ENCODE results near the gene GPX3. TPM values are rescaled to one million over a fixed set of nuclear protein-coding genes. Genes with fewer than 3 reads are reported as not detected.

Gene GPX3
- polyA plus RNA-seq, 1 of the 3 experiments (the other 2 are of a cell fraction), result 3.2 TPM

DNA sequence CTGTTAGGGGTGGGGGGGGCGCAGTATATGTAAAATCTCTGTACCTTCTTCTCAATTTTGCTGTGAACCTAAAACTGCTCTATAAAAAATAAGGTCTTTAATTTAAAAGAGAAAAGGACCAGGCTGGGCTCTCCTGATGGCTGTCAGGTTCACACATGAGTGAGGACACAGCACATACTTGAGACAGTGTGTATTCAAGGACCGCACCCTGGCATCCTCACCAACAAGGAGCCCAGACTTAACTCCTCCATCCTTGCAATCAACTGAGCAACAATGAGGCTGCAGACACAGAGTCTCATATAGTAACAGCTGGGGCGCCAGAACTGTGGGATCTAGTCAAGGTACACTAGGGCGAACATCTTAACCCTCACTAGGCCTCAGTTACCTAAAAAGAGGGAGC, 50.6 kb downstream of the GPX3 start:
- Histone ChIP-seq H3K9ac (no peak overlapping the region), H4K20me1 (ENCODE audit: insufficient read depth) (peaks cover 24% of the 10 kb centered on the region), H3K4me3 (ENCODE audit: low read depth in 2 of 2, low read length in 1 of 2) (no peak overlapping the region), H3K79me2 (ENCODE audit: insufficient read depth) (peaks cover 92% of the 10 kb centered on the region), H3K4me2 (peak overlapping the region; percentile 18; the same call in 1 of the 2 replicates), H3K4me1 (ENCODE audit: control insufficient read depth in 1 of 2, insufficient read depth in 2 of 2, low read depth in 1 of 2, low read length in 1 of 2) (peaks cover 21 to 37% of the 10 kb centered on the region in 2 experiments; a peak in 3 of 4 replicates), H3K27me3 (ENCODE audit: insufficient read depth) (no peaks in the 10 kb centered on the region), H3F3A (replicated peaks; ENCODE audit: insufficient read depth) (peaks cover 19% of the 10 kb centered on the region), H3K36me3 (replicated peaks in 1 of 2; ENCODE audit: control insufficient read depth in 1 of 2, insufficient read depth in 2 of 2, low read length in 1 of 2) (peaks cover 3 to 4% of the 10 kb centered on the region in 2 experiments), H3K9me3 (no peaks in the 10 kb centered on the region), H3K27ac (ENCODE audit: low read depth in 2 of 2, low read length in 1 of 2) (peak overlapping the region in 1 of 2 experiments; percentile 31; a peak in 1 of 4 replicates), H3K9me2 (no peaks in the 10 kb centered on the region), H2AFZ (ENCODE audit: low read depth) (no peak overlapping the region)
- DNase-seq, result no peak
- WGBS (ENCODE audit: low lambda C conversion rate), result 96% methylated on average over 4 of the region's 4 CpGs
- CTCF ChIA-PET, result interaction anchor here (1.0 to 2.9 kb wide), 6 partner anchors 19 to 69 kb away, joined by 3 to 20 read pairs (median 6); no protein-coding TSS in a partner anchor
- POLR2A ChIA-PET, result interaction anchor here (0.6 to 1.2 kb wide), 2 partner anchors 9 kb away, joined by 3 to 4 read pairs; partner anchors contain the start of gene TNIP1
- TF ChIP-seq, protein P1, sequence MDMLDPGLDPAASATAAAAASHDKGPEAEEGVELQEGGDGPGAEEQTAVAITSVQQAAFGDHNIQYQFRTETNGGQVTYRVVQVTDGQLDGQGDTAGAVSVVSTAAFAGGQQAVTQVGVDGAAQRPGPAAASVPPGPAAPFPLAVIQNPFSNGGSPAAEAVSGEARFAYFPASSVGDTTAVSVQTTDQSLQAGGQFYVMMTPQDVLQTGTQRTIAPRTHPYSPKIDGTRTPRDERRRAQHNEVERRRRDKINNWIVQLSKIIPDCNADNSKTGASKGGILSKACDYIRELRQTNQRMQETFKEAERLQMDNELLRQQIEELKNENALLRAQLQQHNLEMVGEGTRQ (IDR thresholded peaks at IDR 0.05; ENCODE audit: borderline replicate concordance, low read depth, low read length), result no peak
- no peak for TF ChIP-seq GATA2 (CRISPR knock-in tag; IDR thresholded peaks at IDR 0.05)
- TF ChIP-seq YY1 (IDR thresholded peaks at IDR 0.05; ENCODE audit: low read depth), result no peak

DNA sequence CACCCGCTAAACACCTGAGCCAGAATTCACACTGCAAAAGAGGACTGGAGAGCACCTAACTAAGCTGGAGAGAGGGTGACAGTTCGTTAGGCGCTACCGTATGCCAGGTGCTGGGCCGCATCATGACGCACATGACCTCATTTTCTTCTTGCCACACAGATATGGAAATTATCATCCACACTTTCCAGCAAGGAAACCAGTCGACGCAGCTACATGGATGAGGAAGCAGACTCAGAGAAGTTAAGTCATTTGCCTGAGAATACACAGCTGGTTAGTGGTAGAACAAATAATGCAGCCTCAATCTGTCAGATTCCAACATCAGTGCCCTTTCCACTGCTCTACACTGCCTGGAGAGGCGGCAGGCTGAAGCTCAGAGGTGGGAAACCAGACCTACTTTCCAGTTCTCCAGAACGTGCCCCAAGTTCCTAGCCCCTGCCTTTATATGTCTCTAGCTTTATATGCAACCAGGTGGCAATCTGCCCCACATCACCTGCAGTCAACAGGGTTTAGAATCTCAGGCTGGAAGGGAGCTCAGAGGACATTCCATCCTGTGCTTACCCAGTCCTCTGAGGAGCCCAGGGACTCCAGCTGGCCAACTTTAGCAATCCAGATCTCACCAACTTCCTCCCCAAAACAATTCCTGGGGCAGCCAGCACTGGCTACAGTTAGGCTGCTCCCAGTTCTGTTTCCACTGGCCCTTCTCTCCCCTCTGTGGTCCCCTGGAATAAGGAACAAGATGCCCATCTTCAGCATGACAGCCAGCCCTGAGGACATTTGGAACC, 51.6 kb downstream of the GPX3 start:
- H3K9me3 ChIP-seq, result no peaks in the 10 kb centered on the region
- peaks cover 19% of the 10 kb centered on the region for H3F3A ChIP-seq (replicated peaks; ENCODE audit: insufficient read depth)
- no peaks in the 10 kb centered on the region for H3K9me2 ChIP-seq
- POLR2A ChIA-PET, result interaction anchor here (0.8 to 1.2 kb wide), 3 partner anchors 8 to 599 kb away, joined by 3 to 4 read pairs (median 3); partner anchors contain the start of gene TNIP1
- 0 out of 2 replicates have a peak overlapping the region, but pooled peaks have one; percentile 16 for H3K4me2 ChIP-seq
- DNase-seq, result no peak
- H3K27ac ChIP-seq (ENCODE audit: low read depth in 2 of 2, low read length in 1 of 2), result peak overlapping the region in 1 of 2 experiments; percentile 52; a peak in 2 of 4 replicates
- H3K27me3 ChIP-seq (ENCODE audit: insufficient read depth), result no peaks in the 10 kb centered on the region
- peaks cover 34% of the 10 kb centered on the region for H4K20me1 ChIP-seq (ENCODE audit: insufficient read depth)
- H3K4me1 ChIP-seq (ENCODE audit: control insufficient read depth in 1 of 2, insufficient read depth in 2 of 2, low read depth in 1 of 2, low read length in 1 of 2), result peaks cover 21 to 40% of the 10 kb centered on the region in 2 experiments; a peak in 3 of 4 replicates
- CTCF ChIA-PET, result interaction anchor here (0.8 to 2.9 kb wide), 9 partner anchors 10 to 93 kb away, joined by 3 to 20 read pairs (median 5); no protein-coding TSS in a partner anchor
- peaks cover 2 to 4% of the 10 kb centered on the region in 2 experiments for H3K36me3 ChIP-seq (replicated peaks in 1 of 2; ENCODE audit: control insufficient read depth in 1 of 2, insufficient read depth in 2 of 2, low read length in 1 of 2)
- H3K9ac ChIP-seq, result no peak overlapping the region
- H3K4me3 ChIP-seq (ENCODE audit: low read depth in 2 of 2, low read length in 1 of 2), result no peak overlapping the region
- peaks cover 92% of the 10 kb centered on the region for H3K79me2 ChIP-seq (ENCODE audit: insufficient read depth)
- H2AFZ ChIP-seq (ENCODE audit: low read depth), result no peak overlapping the region
- WGBS (ENCODE audit: low lambda C conversion rate), result 100% methylated on average over 9 of the region's 10 CpGs
- no peak for TF ChIP-seq FOSL2 (IDR thresholded peaks at IDR 0.05; ENCODE audit: borderline replicate concordance, low read depth)
- no peak for TF ChIP-seq SIN3A (IDR thresholded peaks at IDR 0.05; ENCODE audit: borderline replicate concordance, low read depth, low read length)
- TF ChIP-seq FOXM1 (IDR thresholded peaks at IDR 0.05; ENCODE audit: low read depth), result no peak
- no peak for TF ChIP-seq YY1 (IDR thresholded peaks at IDR 0.05; ENCODE audit: low read depth)
- TF ChIP-seq JUND (IDR thresholded peaks at IDR 0.05), result no peak
- TF ChIP-seq EZH2phosphoT487 (IDR thresholded peaks at IDR 0.05; ENCODE audit: borderline replicate concordance, low read depth), result no peak
- TF ChIP-seq, protein P2, sequence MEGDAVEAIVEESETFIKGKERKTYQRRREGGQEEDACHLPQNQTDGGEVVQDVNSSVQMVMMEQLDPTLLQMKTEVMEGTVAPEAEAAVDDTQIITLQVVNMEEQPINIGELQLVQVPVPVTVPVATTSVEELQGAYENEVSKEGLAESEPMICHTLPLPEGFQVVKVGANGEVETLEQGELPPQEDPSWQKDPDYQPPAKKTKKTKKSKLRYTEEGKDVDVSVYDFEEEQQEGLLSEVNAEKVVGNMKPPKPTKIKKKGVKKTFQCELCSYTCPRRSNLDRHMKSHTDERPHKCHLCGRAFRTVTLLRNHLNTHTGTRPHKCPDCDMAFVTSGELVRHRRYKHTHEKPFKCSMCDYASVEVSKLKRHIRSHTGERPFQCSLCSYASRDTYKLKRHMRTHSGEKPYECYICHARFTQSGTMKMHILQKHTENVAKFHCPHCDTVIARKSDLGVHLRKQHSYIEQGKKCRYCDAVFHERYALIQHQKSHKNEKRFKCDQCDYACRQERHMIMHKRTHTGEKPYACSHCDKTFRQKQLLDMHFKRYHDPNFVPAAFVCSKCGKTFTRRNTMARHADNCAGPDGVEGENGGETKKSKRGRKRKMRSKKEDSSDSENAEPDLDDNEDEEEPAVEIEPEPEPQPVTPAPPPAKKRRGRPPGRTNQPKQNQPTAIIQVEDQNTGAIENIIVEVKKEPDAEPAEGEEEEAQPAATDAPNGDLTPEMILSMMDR (IDR thresholded peaks at IDR 0.05), result no peak
- TF ChIP-seq GATA2 (CRISPR knock-in tag; IDR thresholded peaks at IDR 0.05), result no peak
- TF ChIP-seq MEF2A (IDR thresholded peaks at IDR 0.05; ENCODE audit: borderline replicate concordance, low read depth), result no peak
- TF ChIP-seq, protein P3, sequence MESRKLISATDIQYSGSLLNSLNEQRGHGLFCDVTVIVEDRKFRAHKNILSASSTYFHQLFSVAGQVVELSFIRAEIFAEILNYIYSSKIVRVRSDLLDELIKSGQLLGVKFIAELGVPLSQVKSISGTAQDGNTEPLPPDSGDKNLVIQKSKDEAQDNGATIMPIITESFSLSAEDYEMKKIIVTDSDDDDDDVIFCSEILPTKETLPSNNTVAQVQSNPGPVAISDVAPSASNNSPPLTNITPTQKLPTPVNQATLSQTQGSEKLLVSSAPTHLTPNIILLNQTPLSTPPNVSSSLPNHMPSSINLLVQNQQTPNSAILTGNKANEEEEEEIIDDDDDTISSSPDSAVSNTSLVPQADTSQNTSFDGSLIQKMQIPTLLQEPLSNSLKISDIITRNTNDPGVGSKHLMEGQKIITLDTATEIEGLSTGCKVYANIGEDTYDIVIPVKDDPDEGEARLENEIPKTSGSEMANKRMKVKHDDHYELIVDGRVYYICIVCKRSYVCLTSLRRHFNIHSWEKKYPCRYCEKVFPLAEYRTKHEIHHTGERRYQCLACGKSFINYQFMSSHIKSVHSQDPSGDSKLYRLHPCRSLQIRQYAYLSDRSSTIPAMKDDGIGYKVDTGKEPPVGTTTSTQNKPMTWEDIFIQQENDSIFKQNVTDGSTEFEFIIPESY (IDR thresholded peaks at IDR 0.05; ENCODE audit: borderline replicate concordance, low read depth), result no peak
- no peak for TF ChIP-seq RFX5 (IDR thresholded peaks at IDR 0.05; ENCODE audit: low read length)
- TF ChIP-seq, protein P4, sequence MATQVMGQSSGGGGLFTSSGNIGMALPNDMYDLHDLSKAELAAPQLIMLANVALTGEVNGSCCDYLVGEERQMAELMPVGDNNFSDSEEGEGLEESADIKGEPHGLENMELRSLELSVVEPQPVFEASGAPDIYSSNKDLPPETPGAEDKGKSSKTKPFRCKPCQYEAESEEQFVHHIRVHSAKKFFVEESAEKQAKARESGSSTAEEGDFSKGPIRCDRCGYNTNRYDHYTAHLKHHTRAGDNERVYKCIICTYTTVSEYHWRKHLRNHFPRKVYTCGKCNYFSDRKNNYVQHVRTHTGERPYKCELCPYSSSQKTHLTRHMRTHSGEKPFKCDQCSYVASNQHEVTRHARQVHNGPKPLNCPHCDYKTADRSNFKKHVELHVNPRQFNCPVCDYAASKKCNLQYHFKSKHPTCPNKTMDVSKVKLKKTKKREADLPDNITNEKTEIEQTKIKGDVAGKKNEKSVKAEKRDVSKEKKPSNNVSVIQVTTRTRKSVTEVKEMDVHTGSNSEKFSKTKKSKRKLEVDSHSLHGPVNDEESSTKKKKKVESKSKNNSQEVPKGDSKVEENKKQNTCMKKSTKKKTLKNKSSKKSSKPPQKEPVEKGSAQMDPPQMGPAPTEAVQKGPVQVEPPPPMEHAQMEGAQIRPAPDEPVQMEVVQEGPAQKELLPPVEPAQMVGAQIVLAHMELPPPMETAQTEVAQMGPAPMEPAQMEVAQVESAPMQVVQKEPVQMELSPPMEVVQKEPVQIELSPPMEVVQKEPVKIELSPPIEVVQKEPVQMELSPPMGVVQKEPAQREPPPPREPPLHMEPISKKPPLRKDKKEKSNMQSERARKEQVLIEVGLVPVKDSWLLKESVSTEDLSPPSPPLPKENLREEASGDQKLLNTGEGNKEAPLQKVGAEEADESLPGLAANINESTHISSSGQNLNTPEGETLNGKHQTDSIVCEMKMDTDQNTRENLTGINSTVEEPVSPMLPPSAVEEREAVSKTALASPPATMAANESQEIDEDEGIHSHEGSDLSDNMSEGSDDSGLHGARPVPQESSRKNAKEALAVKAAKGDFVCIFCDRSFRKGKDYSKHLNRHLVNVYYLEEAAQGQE (IDR thresholded peaks at IDR 0.05; ENCODE audit: low read depth, low read length), result no peak
- TF ChIP-seq RXRA (IDR thresholded peaks at IDR 0.05; ENCODE audit: borderline replicate concordance, low read depth), result no peak
- TF ChIP-seq, protein P5, sequence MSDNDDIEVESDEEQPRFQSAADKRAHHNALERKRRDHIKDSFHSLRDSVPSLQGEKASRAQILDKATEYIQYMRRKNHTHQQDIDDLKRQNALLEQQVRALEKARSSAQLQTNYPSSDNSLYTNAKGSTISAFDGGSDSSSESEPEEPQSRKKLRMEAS (IDR thresholded peaks at IDR 0.05; ENCODE audit: low read depth), result no peak
- TF ChIP-seq POLR2AphosphoS5 (IDR thresholded peaks at IDR 0.05; ENCODE audit: low read depth, low read length), result no peak
